AG09309 (cell line): ENCODE measurements around the gene POC1A.

Source experiments
- DNase-seq: peaks from one replicate; pipeline ENCODE4 v3.0.0-alpha.2; 2010; ENCODE audit warnings: low read depth
- H3K4me3 ChIP-seq: 2 replicates; pipeline ENCODE4 v1.5.1; 2011; ENCODE audit warnings: mild to moderate bottlenecking, low read depth, low read length, moderate library complexity; ENCODE audit not compliant: control insufficient read depth
- CTCF ChIP-seq: IDR thresholded peaks from 2 replicates; pipeline ENCODE4 v1.5.1; 2011; ENCODE audit warnings: mild to moderate bottlenecking, low read depth, low read length, inconsistent platforms; ENCODE audit not compliant: insufficient read depth, control insufficient read depth; ENCODE audit errors: missing control alignments

The POC1A gene

GRCh38 chr3:52126036-52126435 is 28.2 kb downstream of the POC1A start:
- DNase-seq, result no peak
- H3K4me3 ChIP-seq, result no peak overlapping the region
- TF ChIP-seq CTCF, result no peak

- H3K4me3 ChIP-seq, result no peak overlapping the region
- DNase-seq, result no peak
- TF ChIP-seq CTCF, result no peak
These were observed 29.5 kb downstream of the POC1A start for GRCh38 chr3:52124766-52125165.

GRCh38 chr3:52124126-52124525 is 30.1 kb downstream of the POC1A start:
- H3K4me3 ChIP-seq, result no peak overlapping the region
- no peak for TF ChIP-seq CTCF

GRCh38 chr3:52123106-52123725 is 31.0 kb downstream of the POC1A start:
- H3K4me3 ChIP-seq, result no peak overlapping the region
- TF ChIP-seq CTCF, result peak; percentile 99
- no peak for DNase-seq

More at GRCh38 chr3:52124126-52124525, 30.1 kb downstream of the POC1A start:
- DNase-seq, result no peak

- no peak for DNase-seq
- no peak for TF ChIP-seq CTCF
- no peak overlapping the region for H3K4me3 ChIP-seq
These were observed 31.7 kb downstream of the POC1A start for GRCh38 chr3:52122491-52122890.

- no peak for TF ChIP-seq CTCF
- no peak overlapping the region for H3K4me3 ChIP-seq
- DNase-seq, result no peak
These were observed 32.4 kb downstream of the POC1A start for GRCh38 chr3:52121813-52122212.

GRCh38 chr3:52121464-52121805 is 32.8 kb downstream of the POC1A start:
- no peak for TF ChIP-seq CTCF
- H3K4me3 ChIP-seq, result no peak overlapping the region
- no peak for DNase-seq
